ENCODE measurements around the gene SH3BP2.

The SH3BP2 gene

GRCh38 chr4:2817701-2818350 lies 24.9 kb downstream of the SH3BP2 start:
- no peak for DNase-seq (ENCODE audit: low read depth in 2 of 3, low spot score in 2 of 3)

DNA sequence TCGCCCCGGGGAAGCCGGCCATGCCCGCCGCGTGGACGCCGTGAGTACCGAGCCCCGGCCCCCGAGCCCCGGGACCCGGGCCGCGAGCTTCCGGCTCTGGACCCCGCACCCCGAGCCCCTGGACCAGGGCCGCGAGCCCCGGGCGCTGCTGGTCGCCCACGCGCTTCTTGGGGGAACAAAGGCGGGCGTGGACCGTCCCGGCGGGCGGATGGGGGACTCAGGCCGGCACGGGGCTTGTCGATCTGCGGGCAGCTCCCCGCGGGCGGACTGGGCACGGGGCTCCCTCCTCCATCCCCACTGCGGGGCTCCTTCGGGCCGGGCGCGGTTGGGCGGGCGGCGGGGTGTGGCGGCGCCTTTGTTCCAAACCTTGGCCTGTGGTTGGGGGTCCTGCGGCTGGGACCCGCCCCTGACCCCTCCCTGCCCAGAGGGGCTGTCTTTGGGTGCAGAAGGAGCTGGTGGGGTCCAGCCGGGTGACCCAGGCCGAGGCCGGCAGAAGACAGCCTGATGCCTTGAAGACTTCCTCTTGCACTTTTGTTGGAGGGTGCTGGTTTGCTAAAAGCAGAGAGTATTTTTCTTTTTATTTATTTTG lies 25.6 kb downstream of the SH3BP2 start:
- no peak for DNase-seq (ENCODE audit: low read depth in 2 of 3, low spot score in 2 of 3)

DNA sequence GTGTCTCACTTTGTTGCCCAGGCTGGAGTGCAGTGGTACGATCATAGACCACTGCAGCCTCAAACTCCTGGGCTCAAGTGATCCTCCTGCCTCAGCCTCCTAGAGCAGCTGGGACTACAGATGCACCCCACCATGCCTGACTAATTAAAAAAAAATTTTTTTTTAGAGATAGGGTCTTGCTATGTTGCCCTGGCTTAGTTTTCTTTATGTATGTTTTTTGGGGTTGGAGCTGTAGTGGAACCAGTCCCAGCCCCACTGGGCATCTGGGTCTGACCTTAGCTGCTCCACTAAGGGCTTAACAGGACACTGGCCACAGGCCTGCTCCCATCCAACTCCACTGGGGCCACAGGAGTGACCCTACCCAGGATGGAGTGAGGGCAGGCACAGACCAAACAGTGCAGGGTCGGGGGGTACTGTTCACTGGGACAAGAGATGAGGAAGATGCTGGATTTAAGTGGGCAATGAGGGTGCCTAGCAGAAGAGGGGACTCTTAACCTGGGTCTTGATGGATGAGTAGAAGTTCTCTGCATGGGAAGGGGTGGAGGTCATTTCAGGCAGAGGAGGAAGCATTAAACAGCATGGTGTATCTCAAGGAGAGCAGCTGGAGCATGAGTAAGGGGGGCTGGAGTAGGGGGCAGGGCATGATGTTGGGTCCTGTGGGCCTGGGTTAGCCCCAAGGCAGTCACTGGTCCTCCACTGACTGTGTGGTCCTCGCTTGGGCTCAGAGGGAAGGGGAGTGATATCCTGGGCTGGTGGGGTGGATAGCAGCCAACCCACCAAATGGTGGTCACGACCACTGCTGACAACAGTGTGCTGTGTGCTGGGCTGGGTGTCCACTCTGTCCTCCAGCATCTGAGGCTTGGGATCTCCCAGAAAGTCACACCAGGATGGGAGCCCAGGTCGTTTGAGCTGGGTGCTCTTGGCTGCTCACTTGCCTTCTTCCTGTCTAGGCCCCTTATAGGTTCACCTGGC lies 26.6 kb downstream of the SH3BP2 start:
- no peak for DNase-seq (ENCODE audit: low read depth in 2 of 3, low spot score in 2 of 3)

DNA sequence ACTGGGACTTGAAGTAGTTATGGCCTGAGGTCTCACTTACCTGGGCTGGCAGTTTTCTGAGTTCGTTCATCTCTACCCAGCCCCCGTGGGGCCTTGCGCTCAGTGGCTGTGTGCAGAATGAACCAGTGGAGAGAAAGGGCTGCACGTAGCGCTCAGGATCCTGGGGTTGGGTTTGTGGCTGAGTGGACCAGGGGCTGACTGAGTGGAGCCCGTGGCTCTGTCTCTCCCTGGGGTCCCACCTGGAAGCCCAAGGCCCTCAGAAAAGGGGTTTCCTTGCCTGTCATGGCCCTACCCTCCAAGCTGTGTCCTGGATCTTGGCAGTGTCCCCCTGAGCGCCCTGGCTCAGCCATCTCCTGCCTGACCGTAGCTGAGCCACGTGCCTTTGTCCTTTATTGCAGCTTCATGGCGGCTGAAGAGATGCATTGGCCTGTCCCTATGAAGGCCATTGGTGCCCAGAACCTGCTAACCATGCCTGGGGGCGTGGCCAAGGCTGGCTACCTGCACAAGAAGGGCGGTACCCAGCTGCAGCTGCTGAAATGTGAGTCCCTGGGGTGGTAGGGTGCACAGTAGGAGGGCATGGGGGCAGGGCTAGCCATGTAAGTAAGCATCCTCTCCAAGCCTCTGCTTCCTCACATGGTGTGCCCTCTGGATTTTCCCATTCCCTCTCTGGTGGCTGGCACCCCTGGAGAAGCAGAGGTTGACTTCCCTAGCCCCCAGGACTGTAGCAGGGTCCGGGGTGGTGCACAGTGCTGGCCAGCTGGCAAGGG lies 27.5 kb downstream of the SH3BP2 start:
- DNase-seq (ENCODE audit: low read depth in 2 of 3, low spot score in 2 of 3), result no peak

GRCh38 chr4:2822461-2823300 lies 29.8 kb downstream of the SH3BP2 start:
- no peak for DNase-seq (ENCODE audit: low read depth in 2 of 3, low spot score in 2 of 3)

DNA sequence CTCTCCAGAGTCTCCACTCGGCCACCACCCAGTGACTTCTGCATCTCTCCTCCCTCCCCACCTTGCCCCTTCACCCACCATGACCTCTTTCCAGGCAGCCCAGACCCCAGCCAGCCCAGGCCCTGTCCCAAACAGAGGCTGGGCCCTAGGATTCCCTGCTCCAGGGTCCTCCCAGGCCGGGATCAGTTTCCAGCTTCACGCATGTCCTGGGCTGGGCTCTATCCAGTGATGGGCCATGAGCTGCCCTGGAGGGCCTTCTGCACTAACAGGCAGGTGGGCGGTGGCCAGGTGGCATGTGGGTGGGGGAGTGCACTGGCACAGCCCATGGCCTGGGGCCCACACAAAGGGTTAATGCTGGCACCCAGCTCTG lies 30.4 kb downstream of the SH3BP2 start:
- no peak for DNase-seq (ENCODE audit: low read depth in 2 of 3, low spot score in 2 of 3)

- no peak for DNase-seq (ENCODE audit: low read depth in 2 of 3, low spot score in 2 of 3)
Observed at GRCh38 chr4:2823671-2824328, 30.9 kb downstream of the SH3BP2 start.

GRCh38 chr4:2824329-2824835 lies 31.5 kb downstream of the SH3BP2 start:
- DNase-seq (ENCODE audit: low read depth in 2 of 3, low spot score in 2 of 3), result no peak

- no peak for DNase-seq (ENCODE audit: low read depth in 2 of 3, low spot score in 2 of 3)
Observed at GRCh38 chr4:2824836-2825381, 32.0 kb downstream of the SH3BP2 start.

DNA sequence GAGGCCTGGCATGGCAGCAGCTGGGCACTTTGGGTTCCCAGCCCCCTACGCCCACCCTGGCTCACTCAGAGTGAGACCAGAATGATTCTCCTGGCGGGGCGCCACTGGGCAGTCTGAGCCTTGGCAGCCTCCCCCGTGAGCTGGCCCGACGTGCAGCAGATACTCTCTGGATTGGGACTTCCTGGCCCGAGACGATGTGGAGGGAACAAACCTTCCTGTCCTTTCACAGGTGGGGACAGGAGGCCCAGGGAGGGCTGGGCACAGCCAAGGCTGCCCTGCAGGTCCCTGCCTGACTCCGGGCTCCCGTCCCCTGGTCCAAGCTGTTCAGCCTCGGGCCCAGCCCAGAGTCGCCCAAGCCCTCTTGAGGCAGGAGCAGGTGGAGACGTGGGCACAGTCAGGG lies 32.9 kb downstream of the SH3BP2 start:
- no peak for DNase-seq (ENCODE audit: low read depth in 2 of 3, low spot score in 2 of 3)

DNA sequence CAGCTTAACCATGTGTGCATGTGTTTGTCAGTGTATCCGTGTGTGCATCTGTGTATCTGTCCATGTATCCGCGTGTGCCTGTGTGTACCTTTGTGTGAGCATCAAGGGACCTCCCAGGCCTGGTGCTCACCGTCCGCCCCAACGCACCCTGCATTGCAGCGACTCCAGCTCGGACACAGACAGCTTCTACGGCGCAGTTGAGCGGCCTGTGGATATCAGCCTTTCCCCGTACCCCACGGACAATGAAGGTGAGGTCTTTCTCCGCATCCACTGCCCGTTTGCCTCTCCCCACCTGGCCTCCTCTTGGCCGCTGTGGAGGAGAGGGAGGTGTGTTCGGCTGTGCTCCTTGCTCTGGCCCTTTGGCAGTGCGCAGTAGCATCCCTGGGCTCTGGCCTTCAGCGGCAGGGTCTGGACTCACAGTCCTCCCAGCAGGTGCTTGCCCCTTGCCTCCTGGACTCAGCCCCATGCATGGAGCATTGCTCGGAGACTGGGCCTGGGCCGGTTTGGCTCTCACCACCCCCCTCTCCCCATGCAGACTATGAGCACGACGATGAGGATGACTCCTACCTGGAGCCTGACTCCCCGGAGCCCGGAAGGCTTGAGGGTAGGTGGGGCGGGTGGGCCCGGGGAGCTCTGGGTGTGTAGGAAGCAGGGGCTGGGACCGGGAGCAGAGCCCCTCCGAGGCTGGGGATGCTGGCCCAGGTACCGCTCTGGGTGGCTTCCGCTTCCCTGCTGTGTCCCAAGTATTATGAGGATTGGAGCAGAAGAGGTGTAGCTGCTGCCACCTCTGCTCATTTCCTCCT lies 34.4 kb downstream of the SH3BP2 start:
- no peak for DNase-seq (ENCODE audit: low read depth in 2 of 3, low spot score in 2 of 3)

- no peak for DNase-seq (ENCODE audit: low read depth in 2 of 3, low spot score in 2 of 3)
Observed at GRCh38 chr4:2827874-2828751, 35.2 kb downstream of the SH3BP2 start.

DNA sequence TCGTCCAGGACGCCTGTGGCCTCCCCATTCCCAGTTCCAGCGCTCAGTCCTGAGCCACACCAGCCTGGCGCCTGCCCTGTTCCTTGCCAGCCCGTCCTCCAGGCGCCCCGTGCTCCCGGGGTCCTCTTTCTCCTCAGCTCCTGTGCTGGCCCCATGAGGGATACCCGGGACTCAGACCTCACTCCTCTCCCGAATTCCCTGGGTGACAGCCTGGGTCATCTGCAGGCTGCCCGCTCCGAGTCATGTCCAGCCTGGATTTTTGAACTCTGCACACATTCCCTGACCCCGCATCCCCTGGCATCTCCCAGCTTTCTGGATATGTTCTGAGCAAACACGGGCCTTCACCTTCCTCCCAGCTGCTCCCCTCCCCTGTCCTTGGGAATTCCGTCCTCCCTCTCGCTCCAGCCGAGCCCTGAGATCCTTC lies 35.9 kb downstream of the SH3BP2 start:
- no peak for DNase-seq (ENCODE audit: low read depth in 2 of 3, low spot score in 2 of 3)

GRCh38 chr4:2829321-2829932 lies 36.5 kb downstream of the SH3BP2 start:
- no peak for DNase-seq (ENCODE audit: low read depth in 2 of 3, low spot score in 2 of 3)

GRCh38 chr4:2829933-2830451 lies 37.1 kb downstream of the SH3BP2 start:
- DNase-seq (ENCODE audit: low read depth in 2 of 3, low spot score in 2 of 3), result no peak

DNA sequence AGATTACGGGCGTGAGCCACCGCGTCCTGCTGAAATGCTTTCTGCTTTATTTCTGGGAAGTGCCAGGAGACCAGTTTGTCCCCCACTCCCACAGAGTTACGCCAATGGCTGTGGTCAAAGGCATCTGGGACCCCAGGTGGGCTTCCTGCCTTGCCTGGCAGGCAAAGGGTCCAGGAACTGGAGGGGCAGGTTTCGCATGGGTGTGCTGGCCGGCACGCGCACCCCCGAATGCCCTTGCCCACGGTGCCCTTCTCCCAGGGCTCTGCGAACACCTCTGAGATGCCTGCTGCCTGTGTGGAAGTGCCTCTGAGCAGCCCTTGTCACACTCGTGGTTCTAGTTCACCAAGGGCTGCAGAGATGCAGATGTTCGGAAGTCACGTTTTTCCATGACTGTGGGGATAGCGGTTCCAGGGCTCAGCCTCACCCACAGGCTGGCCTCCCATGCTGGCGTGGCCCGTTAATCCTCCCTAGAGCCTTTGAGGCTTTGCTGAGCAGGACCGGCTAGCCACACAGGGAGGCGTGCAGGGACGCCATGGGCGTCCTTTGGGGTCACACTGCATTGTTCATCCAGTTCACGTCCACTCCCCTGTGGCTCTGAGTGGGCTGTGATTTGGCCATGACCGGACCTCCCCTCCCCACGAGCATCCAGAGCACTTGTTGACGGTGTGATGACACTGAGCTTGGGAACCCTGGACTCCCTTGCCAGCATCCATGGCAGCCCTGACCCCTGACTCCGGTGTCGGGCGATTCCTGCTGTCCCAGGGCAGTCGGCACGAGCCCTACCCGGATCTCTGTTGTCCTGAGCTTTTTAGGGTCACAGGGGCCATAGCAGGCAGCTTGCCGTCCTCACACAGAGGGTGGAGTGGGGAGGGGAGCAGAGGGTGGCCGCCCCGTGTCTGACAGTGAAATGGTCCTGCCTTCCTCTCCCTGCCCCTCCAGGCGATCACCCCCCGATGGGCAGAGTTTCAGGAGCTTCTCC lies 38.0 kb downstream of the SH3BP2 start:
- DNase-seq (ENCODE audit: low read depth in 2 of 3, low spot score in 2 of 3), result no peak

All from activated CD8-positive, alpha-beta memory T cell treated with anti-CD3 and anti-CD28 coated beads for 48 hours (primary cell).